Endothelial cell of umbilical vein (primary cell): ENCODE measurements around the gene PILRA. TPM values are rescaled to one million over a fixed set of nuclear protein-coding genes. Genes with fewer than 3 reads are reported as not detected.

ENCODE experiments used
- BruUV-seq: library from RNA; stranded (reverse); fragments of 400-500 nt; replicated peaks from 2 replicates; lab custom pipeline; 2021; lab: Mats Ljungman, UMichigan
- CTCF ChIA-PET: fragments of 300-600, 350-600 bp; sonication (Branson Sonifier 250); formaldehyde crosslinking; loops from one replicate; lab custom pipeline; 2021; ENCODE audit warnings: antibody characterized with exemption, inconsistent platforms; lab: Charles Lee
- POLR2A ChIA-PET: fragments of 300-600, 350-600 bp; sonication (Branson Sonifier 250); formaldehyde crosslinking; loops from one replicate; lab custom pipeline; 2021; ENCODE audit warnings: antibody characterized with exemption, inconsistent platforms; lab: Charles Lee
- DNase-seq: peaks from one replicate; pipeline ENCODE4 v3.0.0-alpha.2; 2011; ENCODE audit warnings: low read depth, low spot score
- FAIRE-seq: peaks from 2 replicates; lab custom pipeline; 2011; peaks lifted over from hg19 to GRCh38; lab: Jason Lieb, UNC
- H2AFZ ChIP-seq: 2 replicates; pipeline ENCODE4 v1.6.0; 2012; ENCODE audit warnings: low read depth, low read length, control low read depth, inconsistent platforms
- H3K27ac ChIP-seq: 2 replicates; pipeline ENCODE4 v1.5.1; 2011; ENCODE audit warnings: low read depth, mild to moderate bottlenecking, control low read depth, low read length, moderate library complexity; ENCODE audit not compliant: insufficient read depth
- H3K27me3 ChIP-seq, 2 experiments: 2 replicates each; pipeline versions ENCODE4 v1.6.0 to v1.6.1; 2011; ENCODE audit warnings: low read length in 2 of 2, mixed read lengths in 1 of 2; ENCODE audit not compliant: control insufficient read depth in 2 of 2, insufficient read depth in 2 of 2
- H3K36me3 ChIP-seq, 2 experiments: 2 replicates in 1 of 2; 3 replicates in 1 of 2; pipeline ENCODE4 v1.5.1; 2011; ENCODE audit warnings: low read length in 2 of 2, mild to moderate bottlenecking in 1 of 2, moderate library complexity in 1 of 2; ENCODE audit not compliant: control insufficient read depth in 2 of 2, insufficient read depth in 2 of 2; ENCODE audit errors: extremely low read depth in 1 of 2
- H3K4me1 ChIP-seq: 3 replicates; pipeline ENCODE4 v1.5.1; 2011; ENCODE audit warnings: mild to moderate bottlenecking, low read length; ENCODE audit not compliant: control insufficient read depth, insufficient read depth; ENCODE audit errors: extremely low read depth
- H3K4me2 ChIP-seq: 2 replicates; pipeline ENCODE4 v1.6.1; 2011; ENCODE audit warnings: low read length, control low read depth, mixed read lengths; ENCODE audit not compliant: insufficient read depth
- H3K4me3 ChIP-seq, 3 experiments: fragments of 200-600 bp in 1 of 3; sonication (generic), shearing (Covaris generic) in 1 of 3; replicated peaks in 1 of 3; 2 replicates each; pipeline ENCODE4 v1.5.1; 2011 to 2016; ENCODE audit warnings: control low read depth in 3 of 3, low read length in 3 of 3, mild to moderate bottlenecking in 2 of 3, inconsistent platforms in 1 of 3, low read depth in 1 of 3, moderate library complexity in 1 of 3; ENCODE audit not compliant: insufficient read depth in 1 of 3
- H3K79me2 ChIP-seq: 2 replicates; pipeline ENCODE4 v1.6.0; 2012; ENCODE audit warnings: low read length, inconsistent platforms; ENCODE audit not compliant: control insufficient read depth, insufficient read depth
- H3K9ac ChIP-seq: replicated peaks from 2 replicates; pipeline ENCODE3; 2011; ENCODE audit warnings: low read length, control low read depth; ENCODE audit not compliant: insufficient read depth; ENCODE audit errors: extremely low read depth
- H3K9me1 ChIP-seq: replicated peaks from 3 replicates; pipeline ENCODE4 v1.6.0; 2011; ENCODE audit warnings: mild to moderate bottlenecking, low read length; ENCODE audit not compliant: control insufficient read depth, insufficient read depth; ENCODE audit errors: extremely low read depth
- H3K9me3 ChIP-seq: replicated peaks from 2 replicates; pipeline ENCODE4 v1.5.1; 2012; ENCODE audit warnings: low read length, inconsistent platforms; ENCODE audit not compliant: control insufficient read depth, insufficient read depth
- H4K20me1 ChIP-seq: replicated peaks from 2 replicates; pipeline ENCODE3; 2011; ENCODE audit warnings: mild to moderate bottlenecking, low read length; ENCODE audit not compliant: control insufficient read depth, insufficient read depth; ENCODE audit errors: extremely low read depth
- CTCF ChIP-seq, 2 donors: IDR thresholded peaks; 1 replicate in 1 of 2; 2 replicates in 1 of 2; pipeline ENCODE4 v1.5.1; 2011; ENCODE audit warnings: low read length in 2 of 2, mild to moderate bottlenecking in 2 of 2, moderate library complexity in 2 of 2, control low read depth in 1 of 2, inconsistent platforms in 1 of 2, low read depth in 1 of 2; ENCODE audit not compliant: insufficient read depth in 1 of 2; ENCODE audit errors: extremely low read depth in 1 of 2
- FOS ChIP-seq: IDR thresholded peaks from 2 replicates; pipeline ENCODE4 v1.6.1; 2011; ENCODE audit warnings: mild to moderate bottlenecking, low read length, moderate library complexity, borderline replicate concordance; ENCODE audit not compliant: insufficient read depth
- JUN ChIP-seq: IDR thresholded peaks from 2 replicates; pipeline ENCODE4 v1.6.1; 2011; ENCODE audit warnings: borderline replicate concordance, low read depth; ENCODE audit not compliant: insufficient read length, insufficient read depth
- MAX ChIP-seq: IDR thresholded peaks from 2 replicates; pipeline ENCODE4 v1.6.1; 2011; ENCODE audit not compliant: insufficient read depth, insufficient read length
- MYC ChIP-seq: IDR thresholded peaks from one replicate; pipeline ENCODE4 v1.6.1; 2011; ENCODE audit warnings: mild to moderate bottlenecking, low read depth, low read length
- POLR2A ChIP-seq: IDR thresholded peaks from 2 replicates; pipeline ENCODE4 v1.6.1; 2012; ENCODE audit warnings: low read depth, mild to moderate bottlenecking, control low read depth, low read length
- POLR2AphosphoS5 ChIP-seq: IDR thresholded peaks from 2 replicates; pipeline ENCODE4 v1.6.1; 2012; ENCODE audit warnings: low read depth, mild to moderate bottlenecking, control low read depth, low read length, moderate library complexity; ENCODE audit not compliant: insufficient read depth
- dilution Hi-C: fragments of 300-500 bp; cut with MboI; formaldehyde crosslinking; loops from one replicate; pipeline ENCODE4 v1.15.0; 2019; ENCODE audit warnings: low sequenced_read_pairs; ENCODE audit not compliant: extremely low pct_ligation_motif_present
- intact Hi-C: fragments of 100-400 bp; cut with micrococcal nuclease; formaldehyde crosslinking; loops from one replicate; pipeline ENCODE4 v1.10.0; 2022
- polyA plus RNA-seq, 4 experiments: library from polyadenylated mRNA; depleted of rRNA in 3 of 4; stranded (reverse) in 3 of 4; unstranded in 1 of 4; fragments of >200 nt; gene quantifications; 2 replicates each; pipeline versions ENCODE4 v1.2.1 to v1.2.3, GENCODE V29; 2011 to 2012; ENCODE audit warnings: missing spikeins in 1 of 4
- total RNA-seq: library from RNA; stranded (reverse); gene quantifications from 2 replicates; pipeline ENCODE4 v1.2.3, GENCODE V29; 2021

Gene PILRA
- total and polyA plus RNA-seq, 2 donors (not counting 3 experiments of a cell fraction or from before 2014, with no cell fraction given): 0.61 to 1.3 TPM

GRCh38 chr7:100369105-100369504 lies 4.2 kb upstream of the PILRA start:
- ChIA-PET CTCF (no interaction called here), POLR2A (no interaction called here)
- FAIRE-seq (no peak), DNase-seq (no peak)
- Histone ChIP-seq H3K9me1 (no peaks in the 10 kb centered on the region), H3K27ac (no peak overlapping the region), H3K4me2 (no peak overlapping the region), H3K27me3 (no peaks in the 10 kb centered on the region), H3K79me2 (no peaks in the 10 kb centered on the region), H3K4me1 (peaks cover 4% of the 10 kb centered on the region), H3K4me3 (no peak overlapping the region), H3K9ac (no peak overlapping the region), H2AFZ (no peak overlapping the region), H3K9me3 (no peaks in the 10 kb centered on the region), H4K20me1 (no peaks in the 10 kb centered on the region), H3K36me3 (no peaks in the 10 kb centered on the region)
- intact Hi-C loops: no loop called here
- TSS peak; percentile 4 for BruUV-seq
- TF ChIP-seq JUN: no peak
- TF ChIP-seq POLR2AphosphoS5: peak; percentile 27
- no peak for TF ChIP-seq FOS
- dilution Hi-C loops: no loop called here

DNA sequence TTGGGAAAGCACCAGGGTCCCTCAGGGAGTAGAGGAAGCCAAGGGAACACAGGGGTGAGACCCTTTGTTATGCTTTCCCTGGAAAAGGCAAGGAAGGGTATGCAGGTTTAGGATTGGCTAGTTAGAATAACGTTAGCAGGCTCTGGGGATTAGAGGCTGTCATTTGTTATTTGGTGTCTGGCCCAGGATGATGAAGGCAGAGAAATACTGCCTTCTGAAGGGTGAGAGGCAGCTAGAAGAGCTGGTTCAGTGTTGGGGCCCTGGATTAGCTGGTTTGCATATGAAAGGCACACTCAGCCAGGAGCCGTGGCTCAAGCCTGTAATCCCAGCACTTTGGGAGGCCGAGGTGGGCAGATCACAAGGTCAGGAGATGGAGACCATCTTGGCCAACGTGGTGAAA lies 3.0 kb upstream of the PILRA start:
- Histone ChIP-seq H3K9me1 (no peaks in the 10 kb centered on the region), H3K9me3 (no peaks in the 10 kb centered on the region), H3K9ac (no peak overlapping the region), H3K4me2 (no peak overlapping the region), H3K4me3 (no peak overlapping the region), H3K79me2 (no peaks in the 10 kb centered on the region), H3K27ac (no peak overlapping the region), H3K4me1 (peaks cover 4% of the 10 kb centered on the region), H2AFZ (no peak overlapping the region), H3K36me3 (no peaks in the 10 kb centered on the region), H3K27me3 (no peaks in the 10 kb centered on the region), H4K20me1 (no peaks in the 10 kb centered on the region)
- POLR2A ChIA-PET: interaction anchor here (1.0 kb wide), 1 partner anchor 58 kb away, joined by 4 read pairs; the partner anchor contains the start of gene ZCWPW1
- CTCF ChIA-PET: no interaction called here
- no TSS peak for BruUV-seq
- no peak for FAIRE-seq
- dilution Hi-C loops: no loop called here
- TF ChIP-seq MAX (no peak), CTCF (IDR thresholded peaks at IDR 0.05; ENCODE audit: extremely low read depth in 1 of 2, insufficient read depth in 1 of 2, low read depth in 1 of 2, low read length in 2 of 2) (no peak), JUN (no peak), FOS (no peak), MYC (no peak), POLR2A (no peak)
- no peak for DNase-seq
- intact Hi-C loops: no loop called here
